Smooth muscle cell (in vitro differentiated cells): ENCODE results near the gene GJA9. TPM values are rescaled to one million over a fixed set of nuclear protein-coding genes. Genes with fewer than 3 reads are reported as not detected.
"Not testable (repeated sequence)": the region's sequence is repeated elsewhere in the genome, so short reads cannot be mapped to it uniquely, and the experiment has no call there.

Experiments
- DNase-seq: peaks from one replicate; lab custom pipeline; 2025; ENCODE audit not compliant: unreplicated experiment; lab: John Stamatoyannopoulos, UW
- H2AFZ ChIP-seq: fragments of 200-600 bp; sonication (generic); 2 replicates; pipeline ENCODE4 v1.6.0; 2016; ENCODE audit warnings: antibody characterized with exemption, low read depth, mild to moderate bottlenecking
- H3F3A ChIP-seq: fragments of 200-600 bp; sonication (generic); 2 replicates; pipeline ENCODE4 v1.6.0; 2017; ENCODE audit warnings: antibody characterized with exemption, low read depth
- H3K27ac ChIP-seq: fragments of 200-600 bp; sonication (generic); 2 replicates; pipeline ENCODE4 v1.5.1; 2016; ENCODE audit warnings: low read depth, mild to moderate bottlenecking
- H3K27me3 ChIP-seq: fragments of 200-600 bp; sonication (generic); 2 replicates; pipeline ENCODE4 v1.6.1; 2016; ENCODE audit warnings: low read depth, mild to moderate bottlenecking
- H3K36me3 ChIP-seq: fragments of 200-600 bp; sonication (generic); 2 replicates; pipeline ENCODE4 v1.5.1; 2016; ENCODE audit warnings: low read depth
- H3K4me1 ChIP-seq: fragments of 200-600 bp; sonication (generic); 2 replicates; pipeline ENCODE4 v1.5.1; 2016; ENCODE audit warnings: low read depth
- H3K4me2 ChIP-seq: fragments of 200-600 bp; sonication (generic); 2 replicates; pipeline ENCODE4 v1.6.0; 2016; ENCODE audit warnings: mild to moderate bottlenecking
- H3K4me3 ChIP-seq: fragments of 200-600 bp; sonication (generic); 2 replicates; pipeline ENCODE4 v1.5.1; 2016; ENCODE audit warnings: mild to moderate bottlenecking
- H3K79me2 ChIP-seq: fragments of 200-600 bp; sonication (generic); 2 replicates; pipeline ENCODE4 v1.6.0; 2016; ENCODE audit warnings: low read depth, mild to moderate bottlenecking
- H3K9ac ChIP-seq: fragments of 200-600 bp; sonication (generic); 2 replicates; pipeline ENCODE4 v1.6.0; 2016; ENCODE audit warnings: low read depth
- H3K9me3 ChIP-seq: fragments of 200-600 bp; sonication (generic); replicated peaks from 2 replicates; pipeline ENCODE4 v1.5.1; 2016; ENCODE audit warnings: low read depth
- H4K20me1 ChIP-seq: fragments of 200-600 bp; sonication (generic); 2 replicates; pipeline ENCODE4 v1.6.0; 2016; ENCODE audit warnings: low read depth
- WGBS: methylation state at CpG from one replicate; pipeline ENCODE4 v1.1.7; 2016; ENCODE audit warnings: low lambda C conversion rate; 5-methylcytosine and 5-hydroxymethylcytosine counted together
- polyA plus RNA-seq: library from polyadenylated mRNA; unstranded; fragments of >200 nt; fragmentation: Nextera tagmentation; extraction: Ambion mirVana; gene quantifications from 2 replicates; pipeline ENCODE4 v1.2.1, GENCODE V29; 2016
- total RNA-seq: library from RNA; depleted of rRNA; stranded (reverse); fragments of >200 nt; gene quantifications from 2 replicates; pipeline ENCODE4 v1.2.3, GENCODE V29; 2014
- TF ChIP-seq, protein P1 (sequence below): fragments of 200-600 bp; sonication (generic); IDR thresholded peaks from 2 replicates; pipeline ENCODE4 v1.5.1; 2017; ENCODE audit warnings: borderline replicate concordance, mild to moderate bottlenecking, antibody characterized with exemption; ENCODE audit not compliant: insufficient read depth, poor library complexity, severe bottlenecking

The GJA9 gene
- total and polyA plus RNA-seq, 2 experiments from 2014 or later = not detected

DNA sequence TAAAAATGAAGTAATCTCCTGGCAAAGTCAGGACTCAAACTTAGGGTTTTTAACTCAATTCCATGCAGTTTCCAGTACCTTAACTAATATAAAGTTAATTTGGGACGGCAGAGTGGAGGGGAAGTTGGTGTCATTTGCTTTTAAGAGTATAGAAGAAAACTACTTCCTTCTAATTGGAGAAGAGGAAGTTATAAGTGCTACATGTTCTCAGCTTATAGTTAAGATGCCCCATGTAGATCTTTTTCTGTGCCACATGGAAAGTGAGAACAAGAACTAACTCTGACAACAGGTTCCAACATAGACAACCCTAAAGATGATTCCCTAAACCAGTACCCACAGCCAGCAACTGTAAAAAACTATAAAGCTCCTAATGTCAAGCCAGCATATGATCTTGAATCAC is 33.3 kb downstream of the GJA9 start:
- Histone ChIP-seq H3K4me3 (no peak overlapping the region), H4K20me1 (peaks cover 17% of the 10 kb centered on the region), H3K79me2 (no peaks in the 10 kb centered on the region), H3K9me3 (no peaks in the 10 kb centered on the region), H3K36me3 (peaks cover 30% of the 10 kb centered on the region), H3K27ac (no peak overlapping the region), H3K27me3 (no peaks in the 10 kb centered on the region), H2AFZ (no peak overlapping the region), H3K9ac (no peak overlapping the region), H3F3A (no peaks in the 10 kb centered on the region), H3K4me1 (no peaks in the 10 kb centered on the region), H3K4me2 (no peak overlapping the region)
- 98% methylated on average over 1 of the region's 1 CpG for WGBS
- TF ChIP-seq, protein P1, sequence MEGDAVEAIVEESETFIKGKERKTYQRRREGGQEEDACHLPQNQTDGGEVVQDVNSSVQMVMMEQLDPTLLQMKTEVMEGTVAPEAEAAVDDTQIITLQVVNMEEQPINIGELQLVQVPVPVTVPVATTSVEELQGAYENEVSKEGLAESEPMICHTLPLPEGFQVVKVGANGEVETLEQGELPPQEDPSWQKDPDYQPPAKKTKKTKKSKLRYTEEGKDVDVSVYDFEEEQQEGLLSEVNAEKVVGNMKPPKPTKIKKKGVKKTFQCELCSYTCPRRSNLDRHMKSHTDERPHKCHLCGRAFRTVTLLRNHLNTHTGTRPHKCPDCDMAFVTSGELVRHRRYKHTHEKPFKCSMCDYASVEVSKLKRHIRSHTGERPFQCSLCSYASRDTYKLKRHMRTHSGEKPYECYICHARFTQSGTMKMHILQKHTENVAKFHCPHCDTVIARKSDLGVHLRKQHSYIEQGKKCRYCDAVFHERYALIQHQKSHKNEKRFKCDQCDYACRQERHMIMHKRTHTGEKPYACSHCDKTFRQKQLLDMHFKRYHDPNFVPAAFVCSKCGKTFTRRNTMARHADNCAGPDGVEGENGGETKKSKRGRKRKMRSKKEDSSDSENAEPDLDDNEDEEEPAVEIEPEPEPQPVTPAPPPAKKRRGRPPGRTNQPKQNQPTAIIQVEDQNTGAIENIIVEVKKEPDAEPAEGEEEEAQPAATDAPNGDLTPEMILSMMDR = no peak
- no peak for DNase-seq

DNA sequence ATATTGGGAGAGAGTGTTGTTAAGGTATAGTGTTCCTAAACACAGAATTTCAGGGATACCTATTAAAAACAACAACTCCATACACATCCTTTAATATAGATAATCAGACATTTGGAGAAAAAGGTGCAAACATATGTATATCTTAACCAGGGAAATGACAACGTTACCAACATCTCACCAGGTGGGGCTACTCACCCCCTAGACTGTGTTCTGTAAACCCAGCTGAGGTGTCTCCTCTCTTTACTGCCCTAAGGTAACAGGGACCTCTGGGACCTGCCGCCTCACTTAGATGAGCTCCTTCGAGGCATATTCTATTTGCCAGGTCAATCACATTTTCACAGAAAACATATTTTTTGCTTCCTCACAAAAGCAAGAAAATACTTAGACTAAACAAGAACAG is 35.2 kb downstream of the GJA9 start:
- no peaks in the 10 kb centered on the region for H3F3A ChIP-seq
- TF ChIP-seq, protein P1 = no peak

DNA sequence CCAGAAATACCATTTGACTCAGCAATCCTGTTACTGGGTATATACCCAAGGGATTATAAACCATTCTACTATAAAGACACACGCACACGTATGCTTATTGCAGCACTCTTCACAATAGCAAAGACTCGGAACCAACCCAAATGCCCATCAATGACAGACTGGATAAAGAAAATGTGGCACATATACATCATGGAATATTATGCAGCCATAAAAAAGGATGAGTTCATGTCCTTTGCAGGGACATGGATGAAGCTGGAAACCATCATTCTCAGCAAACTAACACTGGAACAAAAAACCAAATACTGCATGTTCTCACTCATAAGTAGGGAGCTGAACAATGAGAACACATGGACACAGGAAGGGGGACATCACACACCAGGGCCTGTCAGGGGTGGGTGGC is 36.3 kb downstream of the GJA9 start:
- H3K4me2 ChIP-seq, H3K9me3 ChIP-seq, H3K27ac ChIP-seq, H3K79me2 ChIP-seq, H3K4me3 ChIP-seq, DNase-seq, H3K9ac ChIP-seq, H3F3A ChIP-seq, H2AFZ ChIP-seq, H3K4me1 ChIP-seq, H3K27me3 ChIP-seq: not testable (repeated sequence)
- Histone ChIP-seq H3K36me3 (peaks cover 20% of the 10 kb centered on the region), H4K20me1 (peaks cover 24% of the 10 kb centered on the region)
- WGBS = 95% methylated on average over 3 of the region's 3 CpGs

More for the DNA sequence above, 35.2 kb downstream of the GJA9 start:
- 80% methylated on average over 3 of the region's 3 CpGs for WGBS
- Histone ChIP-seq H3K4me3 (no peak overlapping the region), H3K4me2 (no peak overlapping the region), H2AFZ (no peak overlapping the region), H3K79me2 (no peaks in the 10 kb centered on the region), H3K9me3 (no peaks in the 10 kb centered on the region), H3K27ac (no peak overlapping the region), H4K20me1 (peaks cover 22% of the 10 kb centered on the region), H3K27me3 (no peaks in the 10 kb centered on the region), H3K36me3 (peaks cover 20% of the 10 kb centered on the region), H3K4me1 (no peaks in the 10 kb centered on the region), H3K9ac (no peak overlapping the region)
- DNase-seq = no peak

GRCh38 chr1:38840281-38840680 is 41.1 kb downstream of the GJA9 start:
- Histone ChIP-seq H3K4me1 (no peaks in the 10 kb centered on the region), H3F3A (peaks cover 3% of the 10 kb centered on the region), H3K4me2 (no peak overlapping the region), H3K27me3 (no peaks in the 10 kb centered on the region), H3K27ac (no peak overlapping the region), H3K9me3 (no peaks in the 10 kb centered on the region), H3K4me3 (no peak overlapping the region), H3K79me2 (no peaks in the 10 kb centered on the region), H3K36me3 (peaks cover 10% of the 10 kb centered on the region), H2AFZ (no peak overlapping the region), H4K20me1 (peaks cover 27% of the 10 kb centered on the region), H3K9ac (no peak overlapping the region)
- no peak for DNase-seq
- WGBS = 96% methylated on average over 2 of the region's 2 CpGs
- TF ChIP-seq, protein P1 = no peak
